ENCODE data around the gene ID4. TPM values are rescaled to one million over a fixed set of nuclear protein-coding genes. Genes with fewer than 3 reads are reported as not detected.

The ID4 gene
- 10.2 TPM for total RNA-seq

- ATAC-seq, result peak; percentile 91
Measured at GRCh38 chr6:19836799-19837510, at the start of gene ID4. Gene ID4, plus strand, starts transcription at chr6:19837370. Its CDS starts 385 bp downstream, at chr6:19837755.

GRCh38 chr6:19788686-19789085 is 48.5 kb upstream of the ID4 start:
- no peak for ATAC-seq

GRCh38 chr6:19789100-19789803 is 47.9 kb upstream of the ID4 start:
- ATAC-seq, result no peak

- no peak for ATAC-seq
Measured at GRCh38 chr6:19791267-19791666, 45.9 kb upstream of the ID4 start.

GRCh38 chr6:19795211-19795610 is 42.0 kb upstream of the ID4 start:
- ATAC-seq, result peak; percentile 54

GRCh38 chr6:19796452-19796851 is 40.7 kb upstream of the ID4 start:
- no peak for ATAC-seq

- no peak for ATAC-seq
Measured at GRCh38 chr6:19798362-19798761, 38.8 kb upstream of the ID4 start.

- ATAC-seq, result no peak
Measured at GRCh38 chr6:19802656-19803055, 34.5 kb upstream of the ID4 start.

GRCh38 chr6:19803331-19804204 is 33.6 kb upstream of the ID4 start:
- ATAC-seq, result no peak

- peak; percentile 100 for ATAC-seq
Measured at GRCh38 chr6:19804205-19805128, 32.7 kb upstream of the ID4 start.

- no peak for ATAC-seq
Measured at GRCh38 chr6:19805129-19805481, 32.1 kb upstream of the ID4 start.

GRCh38 chr6:19806971-19807396 is 30.2 kb upstream of the ID4 start:
- ATAC-seq, result no peak

GRCh38 chr6:19811397-19812079 is 25.6 kb upstream of the ID4 start:
- ATAC-seq, result no peak

- no peak for ATAC-seq
Measured at GRCh38 chr6:19812512-19813119, 24.6 kb upstream of the ID4 start.

GRCh38 chr6:19818805-19819204 is 18.4 kb upstream of the ID4 start:
- ATAC-seq, result no peak

- peak; percentile 96 for ATAC-seq
Measured at GRCh38 chr6:19824058-19824807, 12.9 kb upstream of the ID4 start.

- no peak for ATAC-seq
Measured at GRCh38 chr6:19827247-19827646, 9.9 kb upstream of the ID4 start.

GRCh38 chr6:19827903-19828302 is 9.3 kb upstream of the ID4 start:
- no peak for ATAC-seq

GRCh38 chr6:19830171-19830570 is 7.0 kb upstream of the ID4 start:
- no peak for ATAC-seq

GRCh38 chr6:19831358-19831757 is 5.8 kb upstream of the ID4 start:
- ATAC-seq, result no peak

Measured in esophagus mucosa (tissue), 1 donor.